GM21619 (cell line): ENCODE data around the gene GALNT9.
"Not testable (repeated sequence)": the region's sequence is repeated elsewhere in the genome, so short reads cannot be mapped to it uniquely, and the experiment has no call there.

Experiments
- ATAC-seq: cut with Tn5 transposase; IDR thresholded peaks from one replicate; pipeline ENCODE4 v1.9.1; 2021; ENCODE audit not compliant: unreplicated experiment

The GALNT9 gene

GRCh38 chr12:132329036-132329719 lies at the start of gene GALNT9:
TSS of gene GALNT9 (minus strand) at chr12:132329589. CDS start at chr12:132329203, 386 bp downstream.
- ATAC-seq: no peak

GRCh38 chr12:132379057-132379456 lies 49.7 kb upstream of the GALNT9 start:
- ATAC-seq: not testable (repeated sequence)

GRCh38 chr12:132377147-132377546 lies 47.8 kb upstream of the GALNT9 start:
- ATAC-seq: no peak

GRCh38 chr12:132376464-132376830 lies 47.1 kb upstream of the GALNT9 start:
- ATAC-seq: no peak

- ATAC-seq: no peak
Observed at GRCh38 chr12:132375747-132376463, 46.5 kb upstream of the GALNT9 start.

- ATAC-seq: no peak
Observed at GRCh38 chr12:132374612-132375445, 45.4 kb upstream of the GALNT9 start.

GRCh38 chr12:132373901-132374611 lies 44.7 kb upstream of the GALNT9 start:
- ATAC-seq: no peak

GRCh38 chr12:132367852-132368251 lies 38.5 kb upstream of the GALNT9 start:
- no peak for ATAC-seq

- no peak for ATAC-seq
Observed at GRCh38 chr12:132367071-132367851, 37.9 kb upstream of the GALNT9 start.

- no peak for ATAC-seq
Observed at GRCh38 chr12:132366341-132366861, 37.0 kb upstream of the GALNT9 start.

GRCh38 chr12:132365226-132365625 lies 35.8 kb upstream of the GALNT9 start:
- ATAC-seq: no peak

GRCh38 chr12:132364348-132364902 lies 35.0 kb upstream of the GALNT9 start:
- ATAC-seq: no peak

GRCh38 chr12:132363661-132364347 lies 34.4 kb upstream of the GALNT9 start:
- ATAC-seq: no peak

- no peak for ATAC-seq
Observed at GRCh38 chr12:132362996-132363660, 33.7 kb upstream of the GALNT9 start.

- no peak for ATAC-seq
Observed at GRCh38 chr12:132360906-132361777, 31.8 kb upstream of the GALNT9 start.

- no peak for ATAC-seq
Observed at GRCh38 chr12:132360410-132360809, 31.0 kb upstream of the GALNT9 start.

- no peak for ATAC-seq
Observed at GRCh38 chr12:132359971-132360370, 30.6 kb upstream of the GALNT9 start.

- no peak for ATAC-seq
Observed at GRCh38 chr12:132359551-132359950, 30.2 kb upstream of the GALNT9 start.
